GM06990 (cell line): Measurements from ENCODE around the gene VPS41.

Source experiments
- DNase-seq: peaks from one replicate; pipeline ENCODE4 v3.0.0-alpha.2; 2011; ENCODE audit not compliant: insufficient read length; ENCODE audit errors: extremely low read depth
- H3K27me3 ChIP-seq: replicated peaks from 2 replicates; pipeline ENCODE4 v1.6.0; 2011; ENCODE audit warnings: low read length; ENCODE audit not compliant: control insufficient read depth, insufficient read depth
- H3K36me3 ChIP-seq: 2 replicates; pipeline ENCODE4 v1.5.1; 2011; ENCODE audit warnings: low read length; ENCODE audit not compliant: control insufficient read depth, insufficient read depth
- H3K4me3 ChIP-seq: replicated peaks from 2 replicates; pipeline ENCODE4 v1.5.1; 2011; ENCODE audit warnings: low read depth, mild to moderate bottlenecking, control low read depth, low read length
- CTCF ChIP-seq: IDR thresholded peaks from 2 replicates; pipeline ENCODE4 v1.5.1; 2011; ENCODE audit warnings: low read length, control low read depth, mild to moderate bottlenecking, inconsistent platforms; ENCODE audit not compliant: insufficient read depth, poor library complexity, severe bottlenecking

Gene VPS41

GRCh38 chr7:38795593-38795992 lies 113.4 kb downstream of the VPS41 start:
- DNase-seq, result no peak
- Histone ChIP-seq H3K36me3 (peaks cover 4% of the 10 kb centered on the region), H3K27me3 (no peaks in the 10 kb centered on the region), H3K4me3 (no peak overlapping the region)
- no peak for TF ChIP-seq CTCF

GRCh38 chr7:38781991-38782390 lies 127.0 kb downstream of the VPS41 start:
- Histone ChIP-seq H3K4me3 (no peak overlapping the region), H3K27me3 (no peaks in the 10 kb centered on the region), H3K36me3 (no peaks in the 10 kb centered on the region)
- no peak for DNase-seq
- TF ChIP-seq CTCF, result no peak

- no peak for DNase-seq
- no peaks in the 10 kb centered on the region; the same call in 1 of the 2 replicates for H3K36me3 ChIP-seq
- H3K27me3 ChIP-seq, result no peaks in the 10 kb centered on the region
- TF ChIP-seq CTCF, result no peak
- no peak overlapping the region for H3K4me3 ChIP-seq
Observed at GRCh38 chr7:38777609-38778008, 131.4 kb downstream of the VPS41 start.

GRCh38 chr7:38775506-38776175 lies 133.3 kb downstream of the VPS41 start:
- Histone ChIP-seq H3K36me3 (no peaks in the 10 kb centered on the region; the same call in none of the 2 replicates), H3K27me3 (no peaks in the 10 kb centered on the region), H3K4me3 (no peak overlapping the region)
- no peak for TF ChIP-seq CTCF
- no peak for DNase-seq

GRCh38 chr7:38773430-38773829 lies 135.6 kb downstream of the VPS41 start:
- no peak for DNase-seq
- TF ChIP-seq CTCF, result no peak

GRCh38 chr7:38760226-38760625 lies 148.8 kb downstream of the VPS41 start:
- no peak for DNase-seq
- H3K4me3 ChIP-seq, result no peak overlapping the region

More at GRCh38 chr7:38773430-38773829, 135.6 kb downstream of the VPS41 start:
- Histone ChIP-seq H3K27me3 (no peaks in the 10 kb centered on the region), H3K4me3 (no peak overlapping the region), H3K36me3 (no peaks in the 10 kb centered on the region; the same call in none of the 2 replicates)

More at GRCh38 chr7:38760226-38760625, 148.8 kb downstream of the VPS41 start:
- Histone ChIP-seq H3K36me3 (peaks cover 3% of the 10 kb centered on the region), H3K27me3 (no peaks in the 10 kb centered on the region)
- TF ChIP-seq CTCF, result no peak
